ENCODE data around the gene SLBP. TPM values are rescaled to one million over a fixed set of nuclear protein-coding genes. Genes with fewer than 3 reads are reported as not detected.

SLBP gene
- total and polyA plus RNA-seq, 12 donors, result 19.0 to 81.0 (median 38.1) TPM

- Histone ChIP-seq H3K27me3 (no peaks in the 10 kb centered on the region), H3K36me3 (replicated peaks in 1 of 2) (no peaks in the 10 kb centered on the region), H3K4me3 (no peak overlapping the region), H3K4me1 (replicated peaks in 1 of 2) (no peaks in the 10 kb centered on the region), H3K9me3 (replicated peaks in 1 of 3) (no peaks in the 10 kb centered on the region), H3K27ac (no peak overlapping the region)
- WGBS, 4 donors, result 86 to 93% (median 88%) methylated on average over 2 to 10 of the region's 10 CpGs
- no peak for TF ChIP-seq POLR2A (IDR thresholded peaks at IDR 0.05)
- no peak for DNase-seq
- intact Hi-C loops (cut with DNase I), result no loop called here
Measured at GRCh38 chr4:1653776-1654175, 58.3 kb downstream of the SLBP start.

- TF ChIP-seq POLR2A (IDR thresholded peaks at IDR 0.05) (no peak), CTCF (IDR thresholded peaks at IDR 0.05) (no peak)
- no peaks in the 10 kb centered on the region for H3K36me3 ChIP-seq (replicated peaks in 1 of 2)
- no peak overlapping the region for H3K4me3 ChIP-seq
- no peak overlapping the region for H3K27ac ChIP-seq
- DNase-seq, result no peak
- WGBS, 4 donors, result 95 to 98% (median 96%) methylated on average over 13 of the region's 13 CpGs
- no peaks in the 10 kb centered on the region for H3K9me3 ChIP-seq (replicated peaks in 1 of 3)
- no peaks in the 10 kb centered on the region for H3K27me3 ChIP-seq
- intact Hi-C loops (cut with DNase I), result no loop called here
- no peaks in the 10 kb centered on the region for H3K4me1 ChIP-seq (replicated peaks in 1 of 2)
Measured at GRCh38 chr4:1652088-1652487, 60.0 kb downstream of the SLBP start.

- DNase-seq, result no peak
- Histone ChIP-seq H3K36me3 (replicated peaks in 1 of 2) (no peaks in the 10 kb centered on the region), H3K27me3 (no peaks in the 10 kb centered on the region), H3K4me1 (replicated peaks in 1 of 2) (no peaks in the 10 kb centered on the region), H3K9me3 (replicated peaks in 1 of 3) (no peaks in the 10 kb centered on the region), H3K27ac (no peak overlapping the region), H3K4me3 (no peak overlapping the region)
- no peak for TF ChIP-seq CTCF (IDR thresholded peaks at IDR 0.05)
- no peak for TF ChIP-seq POLR2A (IDR thresholded peaks at IDR 0.05)
- intact Hi-C loops (cut with DNase I), result no loop called here
- WGBS, 4 donors, result 86 to 99% (median 93%) methylated on average over 13 of the region's 13 CpGs
Measured at GRCh38 chr4:1651609-1652008, 60.5 kb downstream of the SLBP start.

- H3K27ac ChIP-seq, result no peak overlapping the region
- intact Hi-C loops (cut with DNase I), result no loop called here
- 73 to 85% (median 78%) methylated on average over 3 of the region's 3 CpGs for WGBS, 4 donors
- no peaks in the 10 kb centered on the region for H3K9me3 ChIP-seq (replicated peaks in 1 of 3)
- no peaks in the 10 kb centered on the region for H3K36me3 ChIP-seq (replicated peaks in 1 of 2)
- H3K4me1 ChIP-seq (replicated peaks in 1 of 2), result no peaks in the 10 kb centered on the region
- no peaks in the 10 kb centered on the region for H3K27me3 ChIP-seq
- DNase-seq, result no peak
- no peak overlapping the region for H3K4me3 ChIP-seq
- TF ChIP-seq CTCF (IDR thresholded peaks at IDR 0.05), result no peak
- TF ChIP-seq POLR2A (IDR thresholded peaks at IDR 0.05), result no peak
Measured at GRCh38 chr4:1648962-1649361, 63.2 kb downstream of the SLBP start.

- DNase-seq, result no peak
- no peaks in the 10 kb centered on the region for H3K4me1 ChIP-seq (replicated peaks in 1 of 2)
- H3K27me3 ChIP-seq, result no peaks in the 10 kb centered on the region
- no peaks in the 10 kb centered on the region for H3K36me3 ChIP-seq (replicated peaks in 1 of 2)
- 80 to 92% (median 87%) methylated on average over 5 to 19 of the region's 19 CpGs for WGBS, 4 donors
- no peak overlapping the region for H3K27ac ChIP-seq
- no peak for TF ChIP-seq CTCF (IDR thresholded peaks at IDR 0.05)
- TF ChIP-seq POLR2A (IDR thresholded peaks at IDR 0.05), result no peak
- no peaks in the 10 kb centered on the region for H3K9me3 ChIP-seq (replicated peaks in 1 of 3)
- H3K4me3 ChIP-seq, result no peak overlapping the region
- intact Hi-C loops (cut with DNase I), result no loop called here
Measured at GRCh38 chr4:1647432-1647831, 64.7 kb downstream of the SLBP start.

Data from adrenal gland (tissue), 12 donors.